ENCODE results near the gene MPG. TPM values are rescaled to one million over a fixed set of nuclear protein-coding genes. Genes with fewer than 3 reads are reported as not detected.

Gene MPG
- polyA plus RNA-seq, 4 donors = 20.7 to 35.2 (median 23.2) TPM

DNA sequence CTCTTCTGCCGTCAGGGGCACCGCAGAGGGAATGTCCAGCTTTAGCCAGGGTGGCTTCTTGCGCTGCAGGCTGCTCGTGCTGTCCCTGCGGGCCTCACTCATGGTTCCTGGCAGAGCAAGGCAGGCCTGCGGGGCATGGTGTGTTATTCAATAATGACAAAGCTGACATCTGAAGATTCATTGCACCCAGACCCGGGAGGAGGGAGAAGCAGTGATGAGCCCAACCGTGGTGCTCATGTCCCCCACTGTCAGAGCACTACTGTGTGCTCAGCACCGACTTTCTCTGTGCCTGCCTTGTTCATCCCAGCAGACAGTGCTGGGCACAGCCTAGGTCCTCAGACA, 13.1 kb upstream of the MPG start:
- DNase-seq (ENCODE audit: low read depth in 4 of 4, low spot score in 3 of 4) = no peak

DNA sequence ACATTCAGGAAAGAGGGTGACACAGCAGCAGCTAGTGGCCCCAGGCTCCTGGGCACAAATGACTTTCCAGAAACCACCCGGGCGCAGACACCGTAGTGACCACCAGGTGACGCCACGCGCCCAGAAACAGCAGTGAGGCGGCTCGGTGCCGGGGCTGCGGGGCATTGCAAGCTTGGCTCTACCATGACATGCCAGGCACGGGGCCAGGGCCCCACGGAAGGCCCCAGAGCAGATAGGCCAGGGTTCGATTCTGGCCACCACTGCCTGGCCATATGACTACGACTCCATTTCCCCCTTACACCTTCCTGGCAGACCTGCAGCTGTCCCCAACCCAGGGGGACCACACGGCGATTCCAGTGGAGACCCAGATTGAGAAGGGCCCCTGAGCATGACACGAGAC, 12.3 kb upstream of the MPG start:
- DNase-seq (ENCODE audit: low read depth in 4 of 4, low spot score in 3 of 4) = no peak

DNA sequence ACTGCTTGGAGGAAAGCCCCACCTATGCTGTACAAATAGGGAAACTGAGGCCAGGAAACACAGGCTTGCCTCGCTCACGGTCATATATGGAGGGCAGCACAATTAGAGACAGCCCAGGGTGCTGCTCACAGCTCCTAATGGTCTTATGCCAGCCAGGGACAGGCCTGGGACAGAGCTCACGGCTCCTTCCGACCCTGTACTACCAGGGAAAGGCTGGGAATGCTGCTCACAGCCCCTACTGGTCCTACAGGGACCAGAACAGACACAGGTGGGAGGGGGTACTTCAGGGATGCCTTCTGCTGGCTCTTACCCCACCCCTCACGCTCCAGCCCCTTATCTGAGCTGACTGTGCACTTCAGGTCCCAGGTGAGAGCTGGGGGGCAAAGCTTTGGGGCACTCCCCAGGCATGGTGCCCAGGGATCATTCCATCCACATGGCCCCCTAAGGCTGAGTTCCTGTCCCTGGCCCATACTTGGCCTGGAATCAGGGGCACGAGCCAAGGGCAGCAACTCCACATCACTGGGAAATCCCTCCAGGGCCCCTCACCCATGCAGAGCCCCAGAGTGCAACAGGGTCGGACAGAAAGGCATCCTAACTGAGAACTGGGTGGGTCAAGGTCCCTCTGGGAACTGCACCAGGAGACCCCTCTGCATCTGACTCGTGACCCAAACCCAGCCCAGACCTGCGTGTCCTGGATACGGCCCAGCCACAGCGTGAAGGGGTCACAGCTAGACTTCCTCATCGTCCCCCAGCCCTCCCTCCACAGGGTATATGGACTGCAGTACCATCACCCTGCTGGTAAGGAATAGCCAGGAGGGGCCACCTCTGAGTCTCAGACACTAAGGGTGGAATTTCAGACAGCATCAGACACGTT, 11.5 kb upstream of the MPG start:
- DNase-seq (ENCODE audit: low read depth in 4 of 4, low spot score in 3 of 4) = no peak

- DNase-seq (ENCODE audit: low read depth in 4 of 4, low spot score in 3 of 4) = no peak
Measured at GRCh38 chr16:67183-67791, 10.7 kb upstream of the MPG start.

DNA sequence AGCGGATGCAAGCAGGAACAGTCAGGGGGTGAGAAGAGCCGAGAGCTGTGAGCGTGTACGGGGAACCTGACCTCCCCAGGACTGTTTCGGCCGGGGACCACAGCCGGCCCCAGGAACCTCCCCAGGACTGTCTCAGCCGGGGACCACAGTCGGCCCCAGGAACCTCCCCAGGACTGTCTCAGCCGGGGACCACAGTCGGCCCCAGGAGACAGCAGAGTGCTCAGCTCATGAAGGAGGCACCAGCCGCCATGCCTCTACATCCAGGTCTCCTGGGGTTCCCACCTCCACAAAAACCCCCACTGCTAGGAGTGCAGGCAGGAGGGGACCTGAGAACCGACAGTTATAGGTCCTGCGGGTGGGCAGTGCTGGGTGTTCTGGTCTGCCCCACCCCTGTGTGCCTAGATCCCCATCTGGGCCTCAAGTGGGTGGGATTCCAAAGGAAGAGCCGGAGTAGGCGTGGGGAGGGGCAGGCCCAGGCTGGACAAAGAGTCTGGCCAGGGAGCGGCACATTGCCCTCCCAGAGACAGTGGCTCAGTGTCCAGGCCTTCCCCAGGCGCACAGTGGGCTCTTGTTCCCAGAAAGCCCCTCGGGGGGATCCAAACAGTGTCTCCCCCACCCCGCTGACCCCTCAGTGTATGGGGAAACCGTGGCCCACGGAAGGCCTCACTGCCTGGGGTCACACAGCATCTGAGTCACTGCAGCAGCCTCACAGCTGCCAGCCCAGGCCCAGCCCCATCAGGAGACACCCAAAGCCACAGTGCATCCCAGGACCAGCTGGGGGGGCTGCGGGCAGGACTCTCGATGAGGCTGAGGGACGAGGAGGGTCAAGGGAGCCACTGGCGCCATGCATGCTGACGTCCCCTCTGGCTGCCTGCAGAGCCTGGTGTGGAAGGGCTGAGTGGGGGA, 9.9 kb upstream of the MPG start:
- DNase-seq (ENCODE audit: low read depth in 4 of 4, low spot score in 3 of 4) = no peak

DNA sequence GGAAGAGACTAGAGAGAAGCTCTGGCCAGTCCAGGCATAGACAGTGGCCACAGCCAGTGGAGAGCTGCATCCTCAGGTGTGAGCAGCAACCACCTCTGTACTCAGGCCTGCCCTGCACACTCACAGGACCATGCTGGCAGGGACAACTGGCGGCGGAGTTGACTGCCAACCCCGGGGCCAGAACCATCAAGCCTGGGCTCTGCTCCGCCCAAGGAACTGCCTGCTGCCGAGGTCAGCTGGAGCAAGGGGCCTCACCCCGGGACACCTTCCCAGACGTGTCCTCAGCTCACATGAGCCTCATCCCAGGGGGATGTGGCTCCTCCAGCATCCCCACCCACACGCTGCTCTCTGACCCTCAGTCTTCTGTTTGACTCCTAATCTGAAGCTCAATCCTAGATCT, 8.8 kb upstream of the MPG start:
- DNase-seq (ENCODE audit: low read depth in 4 of 4, low spot score in 3 of 4) = no peak

DNA sequence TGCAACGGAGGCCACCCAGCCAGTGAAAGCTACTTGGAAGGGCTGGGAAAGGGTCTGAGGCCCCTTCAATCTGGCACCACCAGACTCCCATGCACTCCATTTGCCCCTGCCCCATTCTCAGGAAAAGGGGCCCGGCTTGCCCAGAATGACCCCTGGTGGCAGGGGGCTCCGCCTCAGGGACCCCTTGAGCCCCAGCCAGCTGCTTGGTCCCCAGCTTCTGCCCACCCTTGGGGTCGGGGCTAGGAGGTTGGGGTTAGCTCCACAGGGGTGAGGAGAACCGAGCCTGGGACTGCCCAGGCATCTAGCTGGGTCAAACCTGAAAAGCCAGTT, 6.8 kb upstream of the MPG start:
- no peak for DNase-seq (ENCODE audit: low read depth in 4 of 4, low spot score in 3 of 4)

DNA sequence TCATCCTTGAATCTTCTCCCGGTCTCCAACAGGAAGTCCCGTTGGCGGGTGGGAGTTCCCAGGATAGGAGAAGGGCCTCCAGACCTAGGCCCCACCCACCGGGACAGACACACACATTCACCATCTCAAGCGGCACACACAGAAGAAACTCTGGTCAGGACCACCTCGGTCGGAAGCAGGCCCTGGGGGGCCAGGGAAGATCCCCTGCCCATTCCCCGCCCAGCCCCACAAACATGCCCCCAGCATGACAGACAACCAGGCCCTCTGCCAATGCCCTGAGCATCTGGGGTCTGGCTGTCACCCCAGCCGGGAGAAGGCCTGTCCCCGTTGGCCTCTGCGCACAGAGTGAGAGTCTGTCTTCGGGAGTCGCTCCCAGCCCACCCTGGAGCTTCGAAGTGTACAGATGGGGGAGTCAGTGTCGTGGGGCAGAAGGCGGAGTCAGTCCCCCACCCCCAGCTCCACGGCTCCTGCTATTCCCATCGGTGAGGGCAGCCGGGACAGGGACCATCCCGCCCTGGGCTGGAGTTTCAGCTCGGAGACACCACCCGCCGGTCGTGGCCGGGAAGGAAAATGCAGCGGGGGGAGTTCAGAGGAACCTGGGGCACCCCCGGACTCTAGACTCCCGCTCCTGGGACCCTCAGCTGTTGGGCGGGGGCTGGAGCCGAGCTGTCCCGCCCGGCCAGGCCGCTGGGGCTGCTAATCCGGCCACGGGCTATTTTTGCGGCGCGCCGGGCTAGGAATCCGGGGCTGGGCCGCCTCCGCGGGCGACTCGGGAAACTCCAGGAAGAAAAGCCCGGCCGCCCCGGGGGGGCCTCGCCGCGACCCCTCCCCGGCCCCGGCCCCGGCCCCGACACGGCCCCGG, 6.3 kb upstream of the MPG start:
- DNase-seq (ENCODE audit: low read depth in 4 of 4, low spot score in 3 of 4) = no peak

- DNase-seq (ENCODE audit: low read depth in 4 of 4, low spot score in 3 of 4) = no peak
Measured at GRCh38 chr16:72561-73548, 5.2 kb upstream of the MPG start, which contains the start of gene RHBDF1. TSS of gene RHBDF1 (minus strand) at chr16:72631. CDS start at chr16:65015, 7,616 bp downstream.

- no peak for DNase-seq (ENCODE audit: low read depth in 4 of 4, low spot score in 3 of 4)
Measured at GRCh38 chr16:74051-74746, 3.8 kb upstream of the MPG start.

GRCh38 chr16:74747-75334, 3.2 kb upstream of the MPG start:
- no peak for DNase-seq (ENCODE audit: low read depth in 4 of 4, low spot score in 3 of 4)

- no peak for DNase-seq (ENCODE audit: low read depth in 4 of 4, low spot score in 3 of 4)
Measured at GRCh38 chr16:75580-76501, 2.2 kb upstream of the MPG start.

DNA sequence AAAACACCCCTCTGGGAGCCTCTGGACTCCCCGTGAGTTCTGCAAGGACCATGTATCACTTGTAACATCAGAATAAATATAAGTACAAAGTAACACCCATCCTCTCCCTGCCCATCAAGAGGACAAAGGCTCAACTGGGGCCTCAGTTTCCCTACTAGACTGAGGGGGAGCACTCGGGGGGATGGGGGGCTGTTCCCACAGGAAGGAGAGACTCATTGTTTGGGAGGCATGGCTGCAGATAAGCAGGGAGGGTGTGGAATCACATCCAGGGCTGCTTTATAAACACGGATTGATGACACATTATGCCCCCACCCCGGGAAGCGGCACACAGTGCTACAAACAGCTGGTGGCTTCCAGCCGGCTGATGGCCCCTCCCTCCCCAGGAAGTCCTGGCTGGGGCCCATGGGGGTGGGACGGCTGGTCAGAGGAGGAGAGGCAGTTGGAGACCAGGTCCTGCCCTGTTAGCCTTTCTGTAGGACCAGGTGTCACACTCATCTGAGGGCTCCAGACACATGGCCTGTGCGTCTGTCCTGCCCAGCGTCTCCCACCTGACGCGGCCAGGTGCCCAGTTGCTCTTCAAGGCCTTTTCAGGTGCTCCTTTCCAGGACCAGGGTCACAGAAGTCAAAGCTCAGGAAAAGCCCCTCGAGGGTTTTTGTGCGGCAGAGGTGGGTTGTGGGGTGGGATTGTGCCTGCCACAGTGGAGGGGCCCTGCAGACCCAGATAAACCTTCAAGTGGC, 1.3 kb upstream of the MPG start:
- no peak for DNase-seq (ENCODE audit: low read depth in 4 of 4, low spot score in 3 of 4)

- DNase-seq (ENCODE audit: low read depth in 4 of 4, low spot score in 3 of 4) = no peak
Measured at GRCh38 chr16:77273-77806, 685 bp upstream of the MPG start.

DNA sequence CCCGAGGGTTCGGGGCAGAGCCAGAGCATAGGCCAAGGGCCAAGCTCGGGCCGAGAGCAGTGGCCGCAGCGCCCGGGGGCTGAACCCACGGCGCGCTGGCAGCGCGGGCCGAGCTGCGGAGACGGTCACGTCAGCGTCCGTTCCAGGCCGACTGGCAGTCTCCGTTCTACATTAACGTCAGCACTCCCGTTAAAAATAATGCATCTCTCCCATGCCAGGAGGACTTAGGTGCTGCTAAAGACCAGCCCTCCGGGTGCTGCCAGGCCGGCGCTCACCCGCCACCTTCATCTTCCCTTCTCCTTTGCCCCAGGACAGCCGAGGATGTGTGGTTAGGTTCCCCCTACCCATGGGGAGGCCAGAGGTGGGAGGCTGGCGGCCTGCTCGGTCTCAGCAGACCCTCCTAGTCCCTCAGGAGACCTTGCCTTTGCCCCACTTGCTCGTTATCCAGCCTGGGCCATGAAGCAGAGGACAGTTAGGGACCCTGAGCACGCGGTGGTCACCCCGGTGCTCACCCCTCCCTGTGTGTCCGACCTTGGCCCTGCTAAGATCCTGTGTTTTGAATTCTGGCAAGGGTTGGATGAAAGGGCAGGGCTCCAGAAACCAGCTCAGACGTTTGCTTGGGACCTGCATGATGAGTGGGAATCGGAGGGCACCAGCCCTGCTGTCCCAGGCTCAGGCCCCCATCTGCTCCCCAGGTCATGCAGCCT, 572 bp downstream of the MPG start:
- DNase-seq (ENCODE audit: low read depth in 4 of 4, low spot score in 3 of 4) = no peak

Measured in right renal pelvis (tissue), 4 donors.